ENCODE results near the gene SLC25A15.
"Not testable (repeated sequence)": the region's sequence is repeated elsewhere in the genome, so short reads cannot be mapped to it uniquely, and the experiment has no call there.

Gene SLC25A15

GRCh38 chr13:40780822-40781401, 8.5 kb upstream of the SLC25A15 start:
- H3K4me3 ChIP-seq (ENCODE audit: low read depth, low read length): no peak overlapping the region

DNA sequence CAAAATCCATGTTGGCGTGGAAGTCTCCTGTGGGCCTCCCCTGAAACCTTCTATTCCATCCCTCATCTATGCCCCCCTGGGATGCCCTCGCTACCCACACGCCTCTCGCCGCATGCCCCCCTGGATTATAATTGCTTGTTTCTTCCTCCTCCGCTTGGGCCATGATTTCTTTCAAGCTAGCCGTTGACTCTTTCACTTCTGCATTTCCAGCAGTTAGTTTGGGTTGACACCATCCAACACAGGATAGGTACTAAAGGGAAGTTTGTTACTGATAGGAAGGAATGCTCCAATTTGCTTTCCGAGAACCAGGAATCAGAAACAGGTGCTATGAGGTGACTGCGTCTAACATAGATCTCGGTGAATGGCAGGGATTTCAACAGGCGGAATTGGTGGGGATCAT, 7.7 kb upstream of the SLC25A15 start:
- no peak overlapping the region for H3K4me3 ChIP-seq (ENCODE audit: low read depth, low read length)

DNA sequence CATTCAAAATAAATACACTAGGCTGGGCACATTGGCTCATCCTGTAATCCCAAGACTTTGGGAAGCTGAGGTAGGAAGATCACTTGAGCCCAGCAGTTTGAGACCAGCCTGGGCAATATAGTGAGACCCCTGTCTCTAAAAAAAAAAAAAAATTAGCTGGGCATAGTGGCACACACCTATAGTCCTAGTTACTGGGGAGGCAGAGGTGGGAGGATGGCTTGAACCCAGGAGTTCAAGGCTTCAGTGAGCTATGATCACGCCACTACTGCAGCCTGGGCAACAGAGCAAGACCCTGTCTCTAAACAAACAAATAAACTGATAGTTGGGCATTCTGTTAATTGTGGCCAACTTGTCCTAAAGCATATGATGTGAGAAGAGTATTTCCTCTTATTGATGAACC, 6.4 kb upstream of the SLC25A15 start:
- H3K4me3 ChIP-seq (ENCODE audit: low read depth, low read length): not testable (repeated sequence)

DNA sequence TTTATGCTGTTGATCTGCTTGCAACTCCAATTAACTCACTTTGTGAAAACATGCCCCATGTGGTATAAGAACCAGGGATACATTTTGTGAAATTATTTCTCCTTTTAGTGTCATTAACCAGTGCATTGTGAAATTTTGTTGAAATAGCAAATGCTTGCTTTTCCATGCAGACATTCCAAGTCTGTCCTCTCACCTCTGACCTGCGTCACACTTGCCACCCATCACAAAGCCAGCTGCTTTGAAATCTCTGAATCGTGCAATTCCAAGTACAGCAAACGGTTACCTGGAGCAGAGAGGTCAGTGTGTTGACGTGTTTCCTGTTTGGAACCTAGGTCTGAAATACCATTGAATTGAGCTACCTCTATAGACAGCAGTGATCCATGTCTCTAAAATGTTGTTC, 4.9 kb upstream of the SLC25A15 start:
- H3K4me3 ChIP-seq (ENCODE audit: low read depth, low read length): no peak overlapping the region

- H3K4me3 ChIP-seq (ENCODE audit: low read depth, low read length): no peak overlapping the region
Observed at GRCh38 chr13:40786568-40786996, 2.8 kb upstream of the SLC25A15 start.

DNA sequence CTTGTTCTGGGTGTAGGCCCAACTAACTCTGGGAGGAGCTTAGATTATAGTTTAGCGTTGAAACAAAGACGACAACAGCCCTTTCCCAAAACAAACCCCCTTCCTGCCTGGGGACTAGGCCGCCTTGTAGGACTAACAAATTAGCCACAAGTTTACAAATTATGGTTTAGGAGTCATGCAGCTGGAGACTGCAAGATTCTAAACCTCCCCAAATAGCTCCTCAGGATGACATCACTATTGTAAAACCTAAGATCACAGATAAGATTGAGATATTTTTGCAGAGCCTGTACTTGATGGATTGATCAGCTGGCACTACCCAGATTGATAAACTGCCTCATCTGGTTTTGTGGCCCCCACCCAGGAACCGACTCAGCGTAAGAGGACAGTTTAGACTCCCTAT, 2.3 kb upstream of the SLC25A15 start:
- no peak overlapping the region for H3K4me3 ChIP-seq (ENCODE audit: low read depth, low read length)

DNA sequence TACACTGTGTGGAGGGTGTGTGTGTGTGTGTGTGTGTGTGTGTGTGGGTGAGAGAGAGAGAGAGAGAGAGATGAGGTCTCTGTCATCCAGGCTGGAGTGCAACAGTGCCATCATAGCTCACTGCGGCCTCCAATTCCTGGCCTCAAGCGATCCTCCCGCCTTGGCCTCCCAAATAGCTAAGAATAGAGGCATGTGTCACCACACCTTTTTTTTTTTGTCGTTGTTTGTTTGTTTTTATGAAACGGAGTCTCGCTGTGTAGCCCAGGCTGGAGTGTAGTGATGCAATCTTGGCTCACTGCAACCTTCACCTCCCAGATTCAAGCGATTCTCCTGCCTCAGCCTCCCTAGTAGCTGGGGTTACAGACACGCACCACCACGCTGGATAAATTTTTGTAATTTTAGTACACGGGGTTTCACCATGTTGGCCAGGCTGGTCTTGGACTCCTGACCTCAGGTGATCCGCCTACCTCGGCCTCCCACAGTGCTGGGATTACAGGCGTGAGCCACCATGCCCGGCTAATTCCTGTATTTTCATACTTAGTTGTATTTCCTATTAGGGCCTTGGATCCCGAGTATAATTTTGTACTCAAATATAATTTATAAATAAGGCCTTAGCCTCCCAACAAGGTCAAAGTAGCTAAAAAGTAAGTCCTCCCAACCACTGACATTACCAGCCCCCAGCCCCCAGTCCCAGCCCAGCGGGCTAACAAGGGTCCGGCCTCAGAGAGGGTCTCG, 704 bp upstream of the SLC25A15 start:
- H3K4me3 ChIP-seq (ENCODE audit: low read depth, low read length): peak overlapping the region; percentile 73

GRCh38 chr13:40790154-40790616, 774 bp downstream of the SLC25A15 start:
- peak overlapping the region; percentile 73 for H3K4me3 ChIP-seq (ENCODE audit: low read depth, low read length)

DNA sequence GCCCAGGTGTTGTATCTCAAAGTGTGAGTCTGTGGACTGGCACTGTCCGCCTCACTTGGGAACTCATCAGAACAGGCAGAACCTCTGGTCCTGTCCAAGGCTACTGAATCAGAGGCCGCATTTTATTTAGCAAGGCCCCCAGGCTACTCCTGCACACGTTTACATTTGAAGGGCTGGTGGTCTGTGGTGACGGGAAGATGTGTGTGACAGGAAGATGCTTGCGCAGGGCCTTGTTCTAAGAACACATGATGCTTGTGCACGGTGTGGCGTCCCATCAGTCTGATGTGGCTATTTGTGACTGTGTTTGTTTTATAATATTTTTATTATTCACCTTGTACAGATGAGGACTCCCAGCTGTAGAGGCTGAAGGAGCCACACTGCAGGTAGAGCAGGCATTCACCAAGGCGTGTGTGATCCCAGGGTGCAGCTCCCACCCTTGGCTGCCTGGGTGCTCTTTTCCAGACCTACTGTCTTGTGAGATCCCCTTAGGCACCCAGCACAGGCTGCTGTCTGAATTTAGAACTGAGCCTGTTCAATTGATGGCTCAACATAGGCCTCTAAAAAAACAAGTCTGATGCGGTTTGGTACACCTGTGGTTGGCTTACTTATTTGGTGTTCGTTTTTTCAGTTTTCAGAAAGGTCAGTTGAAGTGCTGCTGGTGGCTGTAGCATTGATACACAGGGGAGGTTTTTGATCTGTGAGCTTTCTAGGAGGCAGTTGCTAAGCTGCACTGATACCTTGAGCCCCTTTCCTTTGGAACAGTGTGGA, 3.1 kb downstream of the SLC25A15 start:
- no peak overlapping the region for H3K4me3 ChIP-seq (ENCODE audit: low read depth, low read length)

DNA sequence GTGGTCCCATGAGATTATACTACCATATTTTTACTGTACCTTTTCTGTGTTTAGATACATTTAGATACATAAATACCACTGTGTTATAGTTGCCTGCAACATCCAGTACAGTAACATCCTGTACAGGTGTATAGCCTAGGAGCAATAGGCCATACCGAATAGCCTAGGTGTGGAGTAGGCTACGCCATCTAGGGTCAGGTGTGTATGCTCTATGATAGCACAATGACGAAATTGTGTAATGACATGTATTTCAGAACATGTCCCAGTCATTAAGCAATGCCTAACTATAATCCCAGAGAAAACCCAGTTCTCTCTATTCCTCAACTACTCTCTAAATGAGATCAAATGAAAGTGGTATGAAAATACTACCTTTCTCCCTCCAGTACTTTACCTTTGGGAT, 3.9 kb downstream of the SLC25A15 start:
- H3K4me3 ChIP-seq (ENCODE audit: low read depth, low read length): no peak overlapping the region

GRCh38 chr13:40794414-40795368, 5.3 kb downstream of the SLC25A15 start:
- H3K4me3 ChIP-seq (ENCODE audit: low read depth, low read length): no peak overlapping the region

DNA sequence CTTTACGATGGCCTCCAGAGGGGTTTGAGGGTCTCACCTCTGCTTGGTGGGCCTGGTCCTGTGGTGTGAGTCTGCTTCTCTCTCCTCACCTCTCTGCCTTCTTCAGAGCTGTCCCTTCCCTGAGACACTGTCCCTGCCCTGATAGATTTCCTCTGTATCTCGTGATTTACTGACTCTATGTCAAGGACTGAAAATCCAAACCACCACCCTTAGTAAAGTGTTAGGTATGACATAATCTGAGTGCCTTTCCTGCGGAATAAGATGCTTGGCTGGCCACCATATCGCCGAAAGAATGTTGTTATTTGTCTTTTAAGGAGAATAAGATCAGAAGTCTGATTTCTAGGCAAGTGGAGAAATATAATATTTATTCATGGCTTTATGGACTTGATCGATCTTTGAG, 7.2 kb downstream of the SLC25A15 start:
- H3K4me3 ChIP-seq (ENCODE audit: low read depth, low read length): no peak overlapping the region

DNA sequence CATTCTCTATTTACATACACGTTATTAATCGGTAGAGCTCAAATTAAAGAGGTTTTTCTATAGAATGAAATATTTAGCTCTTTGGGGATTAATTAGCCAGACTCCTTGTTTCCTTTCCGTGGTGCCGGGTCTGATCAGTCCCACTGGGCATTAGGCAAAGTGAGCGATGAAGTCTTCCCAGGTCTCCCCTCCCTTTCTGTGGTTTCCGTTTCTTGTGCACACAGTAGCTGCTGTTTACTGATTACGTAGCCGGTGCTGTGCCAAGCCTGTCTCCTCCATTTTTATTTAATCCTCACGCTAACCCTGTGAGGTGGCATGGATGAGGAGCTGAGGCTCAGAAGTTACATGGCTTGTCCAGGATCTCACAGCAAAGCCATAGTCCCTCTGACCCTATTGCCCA, 9.0 kb downstream of the SLC25A15 start:
- H3K4me3 ChIP-seq (ENCODE audit: low read depth, low read length): no peak overlapping the region

DNA sequence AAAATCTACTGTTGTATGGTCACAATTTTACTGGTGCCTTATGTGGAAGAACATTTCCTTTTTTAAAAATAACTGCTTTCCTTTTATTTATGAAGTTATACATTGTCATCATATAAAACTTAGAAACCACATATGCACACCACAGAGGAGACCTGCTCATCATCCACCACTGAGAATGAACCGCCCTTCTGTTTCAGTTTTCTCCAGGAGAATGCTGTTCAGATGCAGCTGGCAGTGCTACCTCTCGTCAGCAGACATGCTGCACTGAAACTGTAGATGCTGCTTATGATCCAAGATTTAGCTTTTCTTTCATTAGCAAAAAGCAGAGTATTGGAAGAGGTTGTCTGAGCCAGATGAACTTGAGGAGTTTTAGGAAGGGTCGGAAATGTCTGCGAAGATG, 10.1 kb downstream of the SLC25A15 start:
- H3K4me3 ChIP-seq (ENCODE audit: low read depth, low read length): no peak overlapping the region

GRCh38 chr13:40800559-40800958, 11.1 kb downstream of the SLC25A15 start:
- H3K4me3 ChIP-seq (ENCODE audit: low read depth, low read length): no peak overlapping the region

DNA sequence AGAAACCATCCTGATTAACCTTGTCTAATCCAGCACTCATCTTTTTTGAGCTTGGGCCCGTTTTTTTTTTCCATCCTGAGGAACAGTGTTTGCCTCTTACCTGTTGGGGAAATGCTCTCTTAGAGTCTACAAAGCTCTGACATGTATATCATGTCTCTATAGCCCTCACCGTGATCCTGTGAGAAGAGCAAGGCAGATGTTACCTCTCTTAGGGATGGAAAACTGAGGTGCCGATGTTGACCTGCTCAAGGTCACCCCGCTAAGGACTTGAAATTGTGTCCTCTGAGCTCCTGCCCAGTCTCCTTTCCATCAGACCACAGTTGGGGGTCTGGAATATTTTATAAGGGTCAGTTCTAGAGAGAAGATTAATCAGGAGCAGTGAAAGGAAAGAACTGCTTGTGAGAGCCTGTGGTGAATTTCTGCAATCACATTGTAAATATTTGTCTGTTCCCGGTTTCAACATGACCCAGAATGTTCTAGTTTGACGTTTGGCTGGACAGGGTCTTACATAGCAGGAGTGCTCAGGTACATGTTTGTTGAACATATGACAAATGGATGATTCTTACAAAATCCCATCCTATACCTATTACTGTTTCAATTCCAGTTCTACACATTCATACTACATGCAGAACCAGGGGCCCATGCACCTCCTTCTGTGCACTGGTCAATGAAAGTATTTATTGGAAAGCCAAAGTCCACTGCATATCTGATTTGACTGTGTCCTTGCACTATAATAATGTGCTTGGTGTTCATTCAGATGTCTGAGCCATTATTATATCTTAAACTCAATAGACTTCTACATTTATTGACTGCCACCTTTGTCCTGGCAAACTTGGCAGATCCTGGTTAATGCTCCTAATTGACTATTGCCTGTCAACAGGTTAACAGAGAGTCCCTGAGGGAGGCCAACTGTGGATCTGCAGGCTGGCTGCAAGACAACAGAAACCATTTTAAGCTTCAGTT, 12.1 kb downstream of the SLC25A15 start:
- no peak overlapping the region for H3K4me3 ChIP-seq (ENCODE audit: low read depth, low read length)

- H3K4me3 ChIP-seq (ENCODE audit: low read depth, low read length): no peak overlapping the region
Observed at GRCh38 chr13:40803316-40803715, 13.9 kb downstream of the SLC25A15 start.

GRCh38 chr13:40806241-40806640, 16.8 kb downstream of the SLC25A15 start:
- H3K4me3 ChIP-seq (ENCODE audit: low read depth, low read length): no peak overlapping the region

- no peak overlapping the region for H3K4me3 ChIP-seq (ENCODE audit: low read depth, low read length)
Observed at GRCh38 chr13:40809471-40809870, 20.1 kb downstream of the SLC25A15 start.

DNA sequence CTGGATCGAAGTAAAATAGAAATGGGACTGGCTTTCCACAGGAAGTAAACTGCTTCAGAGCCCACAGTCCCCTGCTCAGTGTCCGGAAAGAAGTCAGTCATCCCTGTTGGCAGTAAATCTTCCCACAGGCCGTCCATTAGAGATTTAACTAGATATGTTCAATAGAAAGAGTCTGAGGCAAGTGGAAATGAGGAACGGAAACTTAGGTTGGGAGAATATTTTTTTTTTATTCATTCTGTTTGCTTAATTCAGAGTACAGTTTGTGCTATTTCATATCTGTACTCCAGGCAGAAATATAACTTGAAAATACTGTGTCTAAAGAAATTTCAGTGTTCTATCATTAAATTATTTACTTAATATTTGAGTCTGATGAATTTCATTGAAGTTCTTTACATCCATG, 22.7 kb downstream of the SLC25A15 start:
- H3K4me3 ChIP-seq (ENCODE audit: low read depth, low read length): no peak overlapping the region
